H9 (cell line): ENCODE data around the gene KIF14. TPM values are rescaled to one million over a fixed set of nuclear protein-coding genes. Genes with fewer than 3 reads are reported as not detected.

Experiments used
- DNase-seq: peaks from one replicate; pipeline ENCODE4 v3.0.0-alpha.2; 2017
- H2AFZ ChIP-seq: one replicate; pipeline ENCODE4 v1.6.1; 2013; ENCODE audit warnings: mild to moderate bottlenecking, low read length, control low read depth, moderate library complexity
- H2AK5ac ChIP-seq: 2 replicates; pipeline ENCODE4 v1.6.1; 2013; ENCODE audit warnings: low read length, control low read depth, mixed read lengths; ENCODE audit not compliant: insufficient read length
- H2BK120ac ChIP-seq: one replicate; pipeline ENCODE4 v1.6.1; 2013; ENCODE audit warnings: low read depth, mild to moderate bottlenecking, low read length, control low read depth, inconsistent platforms; ENCODE audit not compliant: poor library complexity, severe bottlenecking
- H2BK12ac ChIP-seq: 2 replicates; pipeline ENCODE4 v1.6.1; 2013; ENCODE audit warnings: low read length, control low read depth, mixed read lengths, low read depth; ENCODE audit not compliant: insufficient read length
- H2BK15ac ChIP-seq: 2 replicates; pipeline ENCODE4 v1.6.1; 2013; ENCODE audit warnings: low read depth, low read length, control low read depth
- H2BK20ac ChIP-seq: one replicate; pipeline ENCODE4 v1.6.1; 2013; ENCODE audit warnings: low read depth, mild to moderate bottlenecking, low read length, control low read depth, inconsistent platforms; ENCODE audit not compliant: poor library complexity, severe bottlenecking
- H2BK5ac ChIP-seq: 2 replicates; pipeline ENCODE4 v1.6.1; 2013; ENCODE audit warnings: low read length, control low read depth, mixed read lengths; ENCODE audit not compliant: insufficient read length
- H3K14ac ChIP-seq: 2 replicates; pipeline ENCODE4 v1.6.1; 2013; ENCODE audit warnings: low read length, control low read depth; ENCODE audit not compliant: insufficient read depth
- H3K18ac ChIP-seq: 2 replicates; pipeline ENCODE4 v1.6.1; 2013; ENCODE audit warnings: low read depth, mild to moderate bottlenecking, mixed read lengths, low read length, control low read depth; ENCODE audit not compliant: insufficient read length
- H3K23ac ChIP-seq: 2 replicates; pipeline ENCODE4 v1.6.1; 2013; ENCODE audit warnings: low read length, control low read depth, mixed read lengths, low read depth; ENCODE audit not compliant: insufficient read length
- H3K23me2 ChIP-seq: 2 replicates; pipeline ENCODE4 v1.6.1; 2013; ENCODE audit warnings: low read depth, mild to moderate bottlenecking, mixed read lengths, low read length, control low read depth; ENCODE audit not compliant: insufficient read length, poor library complexity, severe bottlenecking
- H3K27ac ChIP-seq: 2 replicates; pipeline ENCODE4 v1.5.1; 2013; ENCODE audit warnings: low read length, control low read depth, mixed read lengths, low read depth; ENCODE audit not compliant: insufficient read length
- H3K27me3 ChIP-seq: 2 replicates; pipeline ENCODE4 v1.6.1; 2013; ENCODE audit warnings: low read length, control low read depth, inconsistent platforms; ENCODE audit not compliant: insufficient read depth
- H3K4ac ChIP-seq: 2 replicates; pipeline ENCODE4 v1.6.1; 2013; ENCODE audit warnings: low read depth, mild to moderate bottlenecking, control low read depth, inconsistent platforms, low read length, moderate library complexity
- H3K4me1 ChIP-seq: 2 replicates; pipeline ENCODE4 v1.6.1; 2013; ENCODE audit warnings: low read length, control low read depth, inconsistent platforms; ENCODE audit not compliant: insufficient read depth
- H3K4me2 ChIP-seq: 2 replicates; pipeline ENCODE4 v1.6.1; 2013; ENCODE audit warnings: low read length, control low read depth, mixed read lengths; ENCODE audit not compliant: insufficient read length, insufficient read depth
- H3K56ac ChIP-seq: 2 replicates; pipeline ENCODE4 v1.6.1; 2013; ENCODE audit warnings: low read depth, mild to moderate bottlenecking, mixed read lengths, low read length, control low read depth; ENCODE audit not compliant: insufficient read length
- H3K79me1 ChIP-seq: 2 replicates; pipeline ENCODE4 v1.6.1; 2013; ENCODE audit warnings: low read depth, mild to moderate bottlenecking, moderate library complexity, low read length, control low read depth, inconsistent platforms; ENCODE audit not compliant: insufficient read depth, poor library complexity, severe bottlenecking
- H3K79me2 ChIP-seq: 2 replicates; pipeline ENCODE4 v1.6.1; 2013; ENCODE audit warnings: low read length, control low read depth, inconsistent platforms; ENCODE audit not compliant: insufficient read depth
- H3K9ac ChIP-seq: 2 replicates; pipeline ENCODE4 v1.6.1; 2013; ENCODE audit warnings: low read length, control low read depth, mixed read lengths; ENCODE audit not compliant: insufficient read length; ENCODE audit errors: extremely low read depth
- H3K9me3 ChIP-seq: one replicate; pipeline ENCODE4 v1.6.1; 2013; ENCODE audit warnings: low read depth, low read length, inconsistent platforms; ENCODE audit not compliant: control insufficient read depth
- H3T11ph ChIP-seq: one replicate; pipeline ENCODE4 v1.6.1; 2013; ENCODE audit warnings: mild to moderate bottlenecking, low read length, control low read depth, inconsistent platforms
- H4K20me1 ChIP-seq: one replicate; pipeline ENCODE4 v1.6.1; 2013; ENCODE audit not compliant: control insufficient read depth, insufficient read length, insufficient read depth
- H4K5ac ChIP-seq: 2 replicates; pipeline ENCODE4 v1.6.1; 2013; ENCODE audit warnings: low read depth, mild to moderate bottlenecking, mixed read lengths, low read length, control low read depth; ENCODE audit not compliant: insufficient read length
- H4K8ac ChIP-seq: replicated peaks from 2 replicates; pipeline ENCODE4 v1.6.1; 2013; ENCODE audit warnings: low read length, control low read depth, mixed read lengths, low read depth; ENCODE audit not compliant: insufficient read length
- H4K91ac ChIP-seq: 2 replicates; pipeline ENCODE4 v1.6.1; 2013; ENCODE audit warnings: low read depth, mild to moderate bottlenecking, moderate library complexity, mixed read lengths, low read length, control low read depth; ENCODE audit not compliant: insufficient read length
- H3K27ac Mint-ChIP-seq, 3 experiments: 2 replicates in 2 of 3; 3 replicates in 1 of 3; pipeline ENCODE4 v1.8.0; 2020 to 2021; ENCODE audit warnings: mixed read lengths in 3 of 3, mild to moderate bottlenecking in 1 of 3, moderate library complexity in 1 of 3
- H3K27me3 Mint-ChIP-seq: 2 replicates; pipeline ENCODE4 v1.8.0; 2021; ENCODE audit warnings: low read depth, mild to moderate bottlenecking, moderate library complexity, mixed read lengths
- H3K36me3 Mint-ChIP-seq, 3 experiments: 2 replicates in 2 of 3; 3 replicates in 1 of 3; pipeline ENCODE4 v1.8.0; 2020 to 2021; ENCODE audit warnings: low read depth in 3 of 3, mixed read lengths in 3 of 3; ENCODE audit not compliant: insufficient read depth in 1 of 3
- H3K4me1 Mint-ChIP-seq, 2 experiments: 2 replicates each; pipeline ENCODE4 v1.8.0; 2020; ENCODE audit warnings: mixed read lengths in 2 of 2
- H3K4me3 Mint-ChIP-seq, 2 experiments: 2 replicates in 1 of 2; 3 replicates in 1 of 2; pipeline ENCODE4 v1.8.0; 2020 to 2021; ENCODE audit warnings: mild to moderate bottlenecking in 2 of 2, mixed read lengths in 2 of 2, moderate library complexity in 1 of 2
- H3K9me3 Mint-ChIP-seq, 2 experiments: 2 replicates in 1 of 2; 3 replicates in 1 of 2; pipeline ENCODE4 v1.8.0; 2020; ENCODE audit warnings: mild to moderate bottlenecking in 2 of 2, mixed read lengths in 2 of 2, moderate library complexity in 1 of 2
- WGBS: extraction: QIAGEN DNeasy Blood & Tissue Kit; methylation state at CpG from one replicate; pipeline ENCODE4 v1.1.7; 2013; ENCODE audit warnings: missing lambda C conversion rate, low lambda C conversion rate, mixed read lengths; ENCODE audit not compliant: insufficient read length; ENCODE audit errors: extremely low coverage; 5-methylcytosine and 5-hydroxymethylcytosine counted together
- total RNA-seq: library from RNA; stranded (reverse); gene quantifications from 2 replicates; pipeline ENCODE4 v1.2.1, GENCODE V29; 2021
- TF ChIP-seq, protein P1 (sequence below): fragments of 200-600 bp; sonication (generic); conservative IDR thresholded peaks from 3 replicates; pipeline ENCODE4 v1.8.0; 2021; ENCODE audit warnings: antibody characterized with exemption, mild to moderate bottlenecking

KIF14 gene
- total RNA-seq, 1 experiment from 2014 or later = 18.2 TPM

- H2BK15ac ChIP-seq = no peak overlapping the region
- H2BK20ac ChIP-seq = no peak overlapping the region
- no peaks in the 10 kb centered on the region for H3K9me3 ChIP-seq
- no peak overlapping the region for H2AFZ ChIP-seq
- no peak for DNase-seq
- H3K23ac ChIP-seq = no peak overlapping the region
- no peak overlapping the region for H3K4ac ChIP-seq
- no peak overlapping the region for H2BK120ac ChIP-seq
- Mint-ChIP-seq H3K4me3 (no peak overlapping the region), H3K27me3 (no peaks in the 10 kb centered on the region), H3K9me3 (no peaks in the 10 kb centered on the region; a peak in 1 of 5 replicates), H3K4me1 (peaks cover 4% of the 10 kb centered on the region in 2 experiments), H3K27ac (no peak overlapping the region), H3K36me3 (no peaks in the 10 kb centered on the region)
- no peaks in the 10 kb centered on the region for H3K79me1 ChIP-seq
- no peak overlapping the region for H3T11ph ChIP-seq
- H3K4me2 ChIP-seq = no peak overlapping the region
- no peak overlapping the region for H2BK12ac ChIP-seq
- no CpG with 5 or more reads among the region's 1 CpG for WGBS
- H3K14ac ChIP-seq = no peak overlapping the region
- H3K23me2 ChIP-seq = no peaks in the 10 kb centered on the region
- no peak overlapping the region for H2BK5ac ChIP-seq
- H3K18ac ChIP-seq = no peak overlapping the region
- no peak overlapping the region for H3K56ac ChIP-seq
- H4K91ac ChIP-seq = no peak overlapping the region
- no peak overlapping the region for H4K8ac ChIP-seq
- no peak overlapping the region for H3K9ac ChIP-seq
- H2AK5ac ChIP-seq = no peak overlapping the region
- H4K5ac ChIP-seq = no peak overlapping the region
- TF ChIP-seq, protein P1, sequence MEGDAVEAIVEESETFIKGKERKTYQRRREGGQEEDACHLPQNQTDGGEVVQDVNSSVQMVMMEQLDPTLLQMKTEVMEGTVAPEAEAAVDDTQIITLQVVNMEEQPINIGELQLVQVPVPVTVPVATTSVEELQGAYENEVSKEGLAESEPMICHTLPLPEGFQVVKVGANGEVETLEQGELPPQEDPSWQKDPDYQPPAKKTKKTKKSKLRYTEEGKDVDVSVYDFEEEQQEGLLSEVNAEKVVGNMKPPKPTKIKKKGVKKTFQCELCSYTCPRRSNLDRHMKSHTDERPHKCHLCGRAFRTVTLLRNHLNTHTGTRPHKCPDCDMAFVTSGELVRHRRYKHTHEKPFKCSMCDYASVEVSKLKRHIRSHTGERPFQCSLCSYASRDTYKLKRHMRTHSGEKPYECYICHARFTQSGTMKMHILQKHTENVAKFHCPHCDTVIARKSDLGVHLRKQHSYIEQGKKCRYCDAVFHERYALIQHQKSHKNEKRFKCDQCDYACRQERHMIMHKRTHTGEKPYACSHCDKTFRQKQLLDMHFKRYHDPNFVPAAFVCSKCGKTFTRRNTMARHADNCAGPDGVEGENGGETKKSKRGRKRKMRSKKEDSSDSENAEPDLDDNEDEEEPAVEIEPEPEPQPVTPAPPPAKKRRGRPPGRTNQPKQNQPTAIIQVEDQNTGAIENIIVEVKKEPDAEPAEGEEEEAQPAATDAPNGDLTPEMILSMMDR = no peak
- no peak overlapping the region for H3K27ac ChIP-seq
- no peaks in the 10 kb centered on the region for H3K79me2 ChIP-seq
- H4K20me1 ChIP-seq = no peaks in the 10 kb centered on the region
- H3K4me1 ChIP-seq = no peaks in the 10 kb centered on the region
- H3K27me3 ChIP-seq = no peaks in the 10 kb centered on the region
Observed at GRCh38 chr1:200538179-200538578, 82.4 kb downstream of the KIF14 start.
